Middle frontal gyrus (tissue), 1 donor: ENCODE results near the gene RELB.
"Not testable (repeated sequence)": the region's sequence is repeated elsewhere in the genome, so short reads cannot be mapped to it uniquely, and the experiment has no call there.

Source experiments
- DNase-seq: peaks from one replicate; pipeline ENCODE4 v3.0.0-alpha.2; 2015; ENCODE audit warnings: low spot score; ENCODE audit errors: extremely low spot score

RELB gene, protein sequence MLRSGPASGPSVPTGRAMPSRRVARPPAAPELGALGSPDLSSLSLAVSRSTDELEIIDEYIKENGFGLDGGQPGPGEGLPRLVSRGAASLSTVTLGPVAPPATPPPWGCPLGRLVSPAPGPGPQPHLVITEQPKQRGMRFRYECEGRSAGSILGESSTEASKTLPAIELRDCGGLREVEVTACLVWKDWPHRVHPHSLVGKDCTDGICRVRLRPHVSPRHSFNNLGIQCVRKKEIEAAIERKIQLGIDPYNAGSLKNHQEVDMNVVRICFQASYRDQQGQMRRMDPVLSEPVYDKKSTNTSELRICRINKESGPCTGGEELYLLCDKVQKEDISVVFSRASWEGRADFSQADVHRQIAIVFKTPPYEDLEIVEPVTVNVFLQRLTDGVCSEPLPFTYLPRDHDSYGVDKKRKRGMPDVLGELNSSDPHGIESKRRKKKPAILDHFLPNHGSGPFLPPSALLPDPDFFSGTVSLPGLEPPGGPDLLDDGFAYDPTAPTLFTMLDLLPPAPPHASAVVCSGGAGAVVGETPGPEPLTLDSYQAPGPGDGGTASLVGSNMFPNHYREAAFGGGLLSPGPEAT

DNA sequence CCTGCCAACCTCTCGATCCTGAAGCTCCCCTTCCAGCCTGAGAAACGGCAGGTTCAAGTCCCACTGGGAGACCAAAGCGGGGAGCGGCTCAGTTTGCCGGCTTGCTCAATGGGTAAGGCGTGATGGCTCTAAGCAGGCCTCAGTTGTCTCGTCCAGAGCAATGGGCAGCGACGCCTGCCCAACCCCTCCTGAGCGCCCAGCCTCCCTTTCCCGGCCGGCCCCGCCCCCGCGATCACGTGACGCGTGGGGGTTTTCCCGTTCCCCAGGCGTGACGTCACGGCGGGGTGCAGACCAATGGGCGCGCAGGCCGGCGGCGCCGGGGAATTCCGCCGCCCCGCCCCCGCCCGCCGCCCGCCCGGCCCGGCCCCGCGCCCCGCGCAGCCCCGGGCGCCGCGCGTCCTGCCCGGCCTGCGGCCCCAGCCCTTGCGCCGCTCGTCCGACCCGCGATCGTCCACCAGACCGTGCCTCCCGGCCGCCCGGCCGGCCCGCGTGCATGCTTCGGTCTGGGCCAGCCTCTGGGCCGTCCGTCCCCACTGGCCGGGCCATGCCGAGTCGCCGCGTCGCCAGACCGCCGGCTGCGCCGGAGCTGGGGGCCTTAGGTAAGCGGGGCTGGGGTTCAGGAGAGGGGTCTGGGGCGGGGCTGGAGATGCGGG, at the start of gene RELB:
Gene RELB (plus strand): TSS at position 378 of the 653 bp plus-strand sequence. CDS start 116 bp downstream, at position 494.
- peak; percentile 81 for DNase-seq

DNA sequence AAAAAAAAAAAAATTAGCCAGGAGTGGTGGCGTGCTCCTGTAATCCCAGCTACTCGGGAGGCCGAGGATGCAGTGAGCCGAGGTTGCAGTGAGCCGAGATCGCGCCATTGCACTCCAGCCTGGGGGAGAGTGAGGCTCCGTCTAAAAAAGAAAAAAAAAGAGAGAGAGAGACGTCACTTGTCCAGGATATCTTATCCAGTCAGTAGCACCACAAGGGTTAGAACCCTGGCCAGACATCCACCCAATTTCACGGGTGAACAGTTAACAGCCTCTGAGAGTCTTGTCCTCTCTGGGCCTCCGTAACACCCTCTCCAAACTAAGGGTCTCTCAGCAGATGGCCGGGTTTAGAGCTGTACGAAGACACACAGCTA, 47.0 kb upstream of the RELB start:
- no peak for DNase-seq

DNA sequence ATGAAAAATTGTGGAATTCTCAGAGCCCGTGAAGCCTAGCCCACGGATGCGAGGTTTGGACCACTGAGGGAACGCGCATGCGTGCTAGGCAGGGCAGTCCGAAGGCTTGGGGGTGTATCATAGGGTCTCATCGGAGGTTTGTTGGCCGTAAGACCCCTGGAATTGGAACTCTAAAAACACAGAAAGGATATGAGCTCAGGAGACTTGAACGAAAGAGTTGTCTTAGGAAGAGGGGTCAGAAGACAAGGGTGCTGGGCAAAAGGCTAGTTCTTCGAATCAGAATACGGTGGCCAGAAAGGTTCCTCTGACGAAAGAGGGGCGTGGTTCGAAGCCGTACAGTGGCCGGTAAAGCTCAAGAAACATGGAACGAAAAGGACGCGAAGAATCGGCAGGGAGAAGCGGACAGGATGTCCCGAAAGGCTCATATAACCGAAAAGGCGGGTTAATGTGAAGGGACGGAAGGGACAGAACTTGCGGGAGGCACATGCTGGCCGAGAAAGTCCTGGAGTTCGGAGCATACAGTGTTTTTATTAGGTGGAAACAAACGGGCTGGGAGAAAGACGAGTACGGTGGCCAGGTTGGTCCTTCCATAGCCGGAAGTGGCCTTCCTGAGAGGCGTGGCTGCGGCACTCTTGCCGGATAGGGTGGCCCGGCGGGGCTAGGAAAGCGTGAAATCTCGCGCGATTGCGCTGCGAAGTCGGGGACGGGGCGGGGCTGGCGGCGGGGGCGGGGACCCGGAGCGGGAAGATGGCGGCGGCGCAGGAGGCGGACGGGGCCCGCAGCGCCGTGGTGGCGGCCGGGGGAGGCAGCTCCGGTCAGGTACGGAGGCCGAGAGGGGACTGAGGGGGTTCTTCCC, 46.4 kb upstream of the RELB start, which contains the start of gene CLPTM1:
Gene CLPTM1 (plus strand): TSS at position 732 of the 856 bp plus-strand sequence. CDS start 16 bp downstream, at position 748.
- peak; percentile 95 for DNase-seq

DNA sequence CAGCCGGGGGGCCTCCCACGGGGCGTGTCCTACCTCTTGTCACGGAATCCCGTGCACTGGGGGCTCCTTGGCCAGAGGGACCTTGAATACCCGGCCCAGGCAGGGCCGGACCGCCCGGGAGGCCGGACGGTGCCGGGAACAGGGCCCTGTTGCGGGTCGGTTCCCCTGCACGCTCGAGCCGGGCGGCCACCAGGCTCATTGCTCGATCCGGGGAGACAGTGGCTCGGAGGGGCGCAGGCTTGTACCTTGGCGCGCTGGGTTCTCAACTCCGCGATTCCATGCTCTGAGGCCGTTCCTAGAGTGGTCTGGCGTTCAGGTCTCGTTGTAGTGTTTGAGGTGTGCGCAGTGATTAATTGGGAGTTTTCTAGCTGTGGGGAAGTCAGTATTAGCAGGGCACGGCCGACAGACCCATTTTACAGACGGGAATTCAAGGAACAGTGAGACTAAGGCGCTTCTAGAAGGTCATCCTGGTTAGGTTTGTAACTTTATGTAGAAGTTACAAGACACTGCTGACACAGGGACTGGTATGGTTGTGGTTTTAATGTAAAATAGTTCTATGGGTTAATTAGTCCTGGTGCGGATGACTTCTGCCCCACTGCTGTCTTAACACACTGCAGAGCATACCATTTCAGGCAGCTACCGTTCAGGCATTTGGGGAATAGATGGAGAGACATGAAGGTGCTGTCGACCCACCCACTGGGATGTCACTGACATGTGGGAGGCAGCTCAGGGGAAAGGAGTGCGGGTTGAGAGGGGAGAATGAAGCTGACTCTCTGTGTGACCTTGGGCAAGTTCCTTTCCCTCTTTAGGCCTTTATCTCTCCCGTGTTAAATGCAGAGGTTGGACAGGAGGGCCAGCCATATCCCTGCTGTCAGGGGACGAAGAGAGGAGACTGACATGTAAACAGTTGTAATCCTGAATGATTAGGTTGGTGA, 45.5 kb upstream of the RELB start:
- DNase-seq = no peak

DNA sequence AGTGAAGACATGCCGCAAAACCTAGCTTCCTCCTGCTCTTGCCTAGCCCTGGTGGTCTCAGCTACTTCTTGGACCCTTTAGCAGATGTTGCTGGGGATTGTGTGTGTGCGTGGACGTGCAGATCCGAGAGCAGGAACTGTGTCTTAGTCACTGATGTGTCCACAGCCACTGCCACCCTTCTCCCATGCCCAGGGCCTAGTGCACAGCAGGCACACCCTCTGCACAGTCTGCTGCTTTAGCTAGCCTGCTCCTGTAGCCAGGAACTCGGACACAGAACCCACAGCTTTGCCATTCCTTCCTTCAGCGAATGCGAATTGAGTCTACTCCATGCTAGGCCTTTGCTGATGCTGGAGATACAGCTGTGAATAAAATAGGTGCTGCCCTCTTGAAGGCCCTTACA, 43.7 kb upstream of the RELB start:
- DNase-seq = no peak

DNA sequence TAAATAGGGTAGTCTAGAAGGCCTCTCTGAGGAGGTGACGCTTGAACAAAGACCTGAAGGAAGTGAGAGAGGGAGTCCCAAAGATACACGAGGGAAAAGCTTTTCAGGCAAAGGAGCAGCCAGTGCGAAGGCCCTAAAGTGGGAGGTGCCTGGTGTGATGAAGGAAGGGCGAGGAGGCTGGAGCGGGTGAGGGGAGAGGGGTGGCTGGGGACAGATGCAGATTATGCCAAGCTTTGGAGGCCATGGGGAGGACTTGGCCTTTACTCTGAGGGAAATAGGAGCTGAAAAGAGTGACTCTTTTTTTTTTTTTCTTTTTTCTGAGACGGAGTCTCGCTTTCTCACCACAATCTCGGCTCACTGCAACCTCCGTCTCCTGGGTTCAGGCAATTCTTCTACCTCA, 43.2 kb upstream of the RELB start:
- no peak for DNase-seq

DNA sequence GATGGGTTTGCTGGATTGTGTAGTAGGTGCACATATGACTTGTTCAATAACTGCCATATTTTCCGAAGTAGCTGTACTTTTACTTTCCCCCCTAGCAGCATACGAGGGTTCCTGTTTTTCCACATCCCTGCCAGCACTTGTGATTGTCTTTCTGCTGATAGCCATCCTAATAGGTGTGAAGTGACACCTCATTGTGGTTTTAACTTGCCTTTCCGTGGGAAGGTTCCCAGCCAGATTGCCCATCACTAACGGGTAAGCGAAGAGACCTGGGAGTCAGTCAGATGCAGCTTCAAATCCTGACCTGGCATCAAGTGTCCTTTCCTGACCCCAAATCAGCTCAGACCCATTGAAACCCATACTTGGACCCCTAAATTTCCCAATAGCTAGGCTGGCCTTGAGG, 41.6 kb upstream of the RELB start:
- no peak for DNase-seq

DNA sequence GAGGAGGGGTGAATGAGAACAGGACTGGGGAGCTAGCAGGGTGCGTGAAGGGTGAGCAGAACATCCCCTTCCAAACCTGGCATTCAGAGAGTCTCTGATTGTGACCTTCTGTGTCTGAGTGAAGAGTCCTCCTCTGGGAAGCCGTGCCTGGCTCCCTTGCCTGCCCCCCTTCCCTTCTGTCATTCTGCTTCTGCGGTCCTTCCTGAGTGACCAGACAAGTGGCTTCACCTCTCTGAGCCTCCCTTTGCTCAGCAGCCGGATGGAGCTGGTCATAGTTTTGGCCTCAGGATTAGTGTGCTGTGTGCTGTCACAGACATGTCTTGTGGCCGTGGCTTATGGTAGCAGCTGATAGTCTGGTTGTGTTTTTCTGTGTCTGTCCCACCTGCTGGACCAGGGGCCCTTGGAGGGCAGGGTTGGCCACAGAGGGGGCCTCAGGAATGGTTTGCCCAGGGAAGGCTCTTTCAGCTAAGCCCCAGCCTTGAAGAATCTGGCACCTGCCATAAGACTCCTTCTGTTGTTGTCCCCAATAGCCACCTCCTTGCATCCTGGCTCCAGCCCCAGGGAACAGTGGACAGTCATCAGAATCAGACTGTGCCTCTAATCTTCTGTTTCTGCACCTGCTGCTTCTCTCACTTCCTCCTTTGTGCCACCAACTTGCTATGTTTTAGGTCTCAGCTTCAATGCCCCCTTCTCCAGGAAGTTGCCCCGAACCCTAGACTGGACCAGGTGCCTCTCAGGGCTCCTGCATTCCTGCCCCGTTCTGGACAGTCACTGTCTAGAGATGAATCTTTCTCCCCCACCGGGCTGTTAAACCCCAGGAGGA, 40.1 kb upstream of the RELB start:
- DNase-seq = no peak

DNA sequence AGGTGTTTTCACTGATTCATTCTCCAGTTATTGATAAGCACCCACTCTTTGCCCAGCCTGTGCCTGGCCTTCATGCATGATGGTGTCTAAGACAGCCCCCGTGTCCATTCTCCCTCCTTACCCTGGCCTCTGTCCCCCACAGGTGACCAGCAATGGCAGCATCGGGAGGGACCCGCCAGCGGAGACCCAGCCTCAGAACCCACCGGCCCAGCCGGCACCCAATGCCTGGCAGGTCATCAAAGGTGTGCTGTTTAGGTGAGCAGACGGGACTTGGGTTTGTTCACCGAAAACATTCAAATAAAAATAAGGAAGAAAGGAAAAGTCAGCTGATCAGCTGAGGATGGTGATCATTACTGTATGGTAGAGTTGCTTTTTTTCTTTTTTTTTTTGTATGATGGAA, 39.4 kb upstream of the RELB start:
- DNase-seq = no peak

DNA sequence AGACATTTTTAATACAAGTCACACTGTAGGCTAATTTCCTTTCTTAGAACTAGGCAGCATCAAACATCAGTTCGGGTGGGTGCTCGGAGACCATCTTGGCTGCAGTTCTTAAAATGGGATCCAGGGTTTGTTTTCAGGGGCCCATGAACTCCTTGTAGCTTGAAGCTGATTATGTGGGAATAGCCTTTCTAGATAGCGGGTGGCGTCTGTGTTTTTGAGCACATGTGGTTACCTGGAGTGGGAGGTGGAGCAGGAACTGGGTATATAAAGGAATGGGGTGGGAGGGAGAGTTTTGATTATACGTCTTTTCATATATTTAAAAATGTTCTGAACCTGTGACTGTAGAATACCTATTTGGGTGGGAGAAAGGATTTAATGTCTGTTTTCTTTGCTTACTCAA, 33.1 kb upstream of the RELB start:
- no peak for DNase-seq

DNA sequence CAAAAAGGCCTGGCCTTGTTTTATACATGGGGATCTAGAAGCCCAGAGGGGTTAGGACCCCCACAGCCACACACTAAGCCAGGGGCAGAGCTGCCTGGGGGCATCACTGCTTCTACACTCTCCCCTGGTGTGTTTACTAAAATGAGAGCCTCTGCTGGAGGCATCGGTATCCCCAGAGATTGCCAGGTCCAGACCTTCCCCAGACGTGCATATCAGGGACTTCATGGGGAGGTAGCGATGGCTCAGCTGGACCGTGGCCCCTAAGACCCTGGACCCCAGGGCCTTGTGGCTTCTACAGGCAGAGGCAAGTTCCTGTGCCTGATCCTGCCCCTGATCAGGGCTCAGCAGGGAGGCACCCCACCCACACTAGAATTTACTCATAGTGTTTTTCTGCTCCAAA, 32.6 kb upstream of the RELB start:
- DNase-seq = no peak

DNA sequence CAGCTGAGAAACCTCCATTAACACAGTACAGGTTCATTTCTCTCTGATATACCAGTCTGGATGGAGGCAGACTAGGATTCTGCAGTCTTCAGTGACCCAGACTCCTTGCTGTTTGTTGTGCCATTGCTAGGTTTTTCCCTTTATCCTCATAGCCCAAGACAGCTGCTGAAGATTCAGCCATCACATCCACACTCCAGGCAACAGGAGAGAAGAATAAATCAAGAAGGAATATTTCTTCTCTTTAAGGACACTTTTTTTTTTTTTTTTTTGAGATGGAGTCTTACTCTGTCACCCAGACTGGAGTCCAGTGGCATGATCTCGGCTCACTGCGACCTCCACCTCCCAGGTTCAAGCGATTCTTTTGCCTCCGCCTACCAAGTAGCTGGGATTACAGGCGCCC, 31.8 kb upstream of the RELB start:
- DNase-seq = no peak

DNA sequence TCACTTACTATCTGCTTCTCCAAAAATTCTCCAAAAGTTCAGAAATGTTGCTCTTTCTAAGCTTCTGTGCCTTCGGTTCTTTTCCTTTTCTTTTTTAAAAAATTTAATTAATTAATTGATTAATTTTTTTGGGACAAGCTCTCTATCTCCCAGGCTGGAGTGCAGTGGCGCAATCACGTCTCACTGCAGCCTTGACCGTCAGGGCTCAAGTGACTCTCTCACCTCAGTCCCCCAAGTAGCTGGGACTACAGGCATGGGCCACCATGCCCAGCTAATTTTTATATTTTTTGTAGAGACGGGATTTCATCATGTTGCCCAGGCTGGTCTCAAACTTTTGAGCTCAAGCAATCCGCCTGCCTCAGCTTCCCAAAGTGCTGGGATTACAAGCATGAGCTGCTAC, 29.8 kb upstream of the RELB start:
- DNase-seq = not testable (repeated sequence)

DNA sequence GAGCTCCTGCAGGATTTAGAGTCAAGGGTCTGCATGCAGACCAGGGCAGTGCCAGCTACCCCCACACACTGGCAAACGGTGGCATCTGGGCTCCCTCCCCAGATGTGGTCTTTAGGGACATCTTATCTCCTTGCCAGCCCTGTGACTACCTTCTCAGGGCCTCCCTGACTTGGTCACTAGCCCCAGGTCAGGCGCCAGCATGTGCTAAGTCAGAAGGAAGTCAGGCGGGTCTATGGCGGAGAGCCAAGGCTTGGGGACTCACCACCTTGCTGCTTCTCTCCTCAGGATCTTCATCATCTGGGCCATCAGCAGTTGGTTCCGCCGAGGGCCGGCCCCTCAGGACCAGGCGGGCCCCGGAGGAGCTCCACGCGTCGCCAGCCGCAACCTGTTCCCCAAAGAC, 28.5 kb upstream of the RELB start:
- DNase-seq = no peak

DNA sequence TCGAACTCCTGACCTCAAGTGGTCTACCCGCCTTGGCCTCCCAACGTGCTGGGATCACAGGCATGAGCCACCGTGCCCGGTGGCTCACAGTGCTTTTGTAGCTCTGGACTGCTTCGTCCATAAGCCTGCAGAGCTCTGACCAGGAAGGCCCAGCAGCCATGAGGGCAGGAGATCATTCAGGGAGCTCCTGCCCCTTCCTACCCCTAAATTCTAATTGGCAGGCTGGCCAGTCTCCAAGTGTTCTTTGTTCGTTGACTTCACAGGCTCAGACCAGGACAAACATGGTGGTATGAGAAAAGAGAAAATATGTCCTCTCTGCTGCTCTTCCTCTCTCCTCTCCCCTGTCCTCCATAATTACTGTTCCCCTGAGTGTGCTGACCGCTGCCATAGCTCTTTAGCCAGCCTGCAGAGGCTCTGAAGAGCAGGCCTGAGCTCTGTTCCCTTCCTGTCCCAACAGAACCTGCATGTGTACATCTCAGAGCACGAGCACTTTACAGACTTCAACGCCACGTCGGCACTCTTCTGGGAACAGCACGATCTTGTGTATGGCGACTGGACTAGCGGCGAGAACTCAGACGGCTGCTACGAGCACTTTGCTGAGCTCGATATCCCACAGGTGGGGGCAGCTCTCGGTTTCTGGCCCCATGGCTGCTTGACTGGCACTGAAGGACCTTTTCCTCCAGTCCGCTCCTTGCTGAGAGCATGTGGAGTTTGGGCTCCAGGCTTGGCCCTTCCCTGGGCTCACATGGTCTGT, 27.1 kb upstream of the RELB start:
- DNase-seq = no peak

DNA sequence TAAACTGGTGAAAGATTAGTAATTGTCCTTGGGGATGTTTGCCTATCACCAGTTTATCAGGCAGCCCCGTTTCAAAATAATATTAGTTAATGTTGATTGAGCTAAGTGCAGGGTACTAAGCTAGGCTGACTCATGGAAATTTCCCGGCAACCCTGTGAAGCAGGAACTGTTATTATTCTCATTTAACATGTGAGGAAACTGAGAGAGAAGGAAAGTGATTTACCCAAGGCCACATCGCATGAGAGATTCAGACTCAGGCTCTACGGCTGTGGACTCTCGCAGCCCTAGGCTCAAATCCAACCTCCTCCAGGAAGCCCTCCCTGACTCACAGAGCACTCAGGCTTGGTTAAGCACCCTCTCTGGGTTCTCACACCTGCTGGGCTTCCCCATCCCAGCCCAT, 26.4 kb upstream of the RELB start:
- no peak for DNase-seq

DNA sequence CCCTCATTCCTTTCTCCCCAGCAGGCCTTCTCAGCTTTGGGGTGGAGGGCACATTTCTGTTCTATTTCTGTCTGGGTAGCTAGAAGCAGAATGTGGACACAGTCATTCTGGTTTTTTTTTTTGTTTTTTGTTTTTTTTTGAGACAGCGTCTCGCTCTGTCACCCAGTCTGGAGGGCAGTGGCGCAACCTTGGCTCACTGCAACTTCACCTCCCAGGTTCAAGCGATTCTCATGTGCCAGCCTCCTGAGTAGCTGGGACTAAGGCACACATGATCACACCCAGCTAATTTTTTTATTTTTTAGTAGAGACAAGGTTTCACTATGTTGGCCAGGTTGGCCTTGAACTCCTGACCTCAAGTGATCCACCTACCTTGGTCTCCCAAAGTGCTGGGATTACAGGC, 25.8 kb upstream of the RELB start:
- no peak for DNase-seq

DNA sequence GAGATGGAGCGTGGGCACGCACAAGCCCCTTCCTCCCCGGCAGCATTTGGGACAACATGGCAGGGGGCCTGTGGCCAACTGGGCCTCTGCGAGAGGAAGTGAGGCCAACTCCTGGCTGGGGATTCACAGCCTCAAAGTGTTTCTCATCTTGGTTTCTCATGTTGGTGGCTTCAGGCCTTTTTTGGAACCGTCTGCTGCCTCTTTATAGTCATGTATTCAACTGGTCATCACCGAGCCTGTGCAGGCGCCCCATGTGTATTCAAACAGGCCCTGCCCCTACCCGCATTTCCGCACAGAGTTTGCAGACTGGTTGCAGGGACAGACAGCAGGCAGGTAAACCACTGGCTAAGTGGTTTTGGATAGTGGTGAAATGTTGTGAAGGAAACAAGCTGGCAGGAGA, 17.3 kb upstream of the RELB start:
- DNase-seq = no peak

DNA sequence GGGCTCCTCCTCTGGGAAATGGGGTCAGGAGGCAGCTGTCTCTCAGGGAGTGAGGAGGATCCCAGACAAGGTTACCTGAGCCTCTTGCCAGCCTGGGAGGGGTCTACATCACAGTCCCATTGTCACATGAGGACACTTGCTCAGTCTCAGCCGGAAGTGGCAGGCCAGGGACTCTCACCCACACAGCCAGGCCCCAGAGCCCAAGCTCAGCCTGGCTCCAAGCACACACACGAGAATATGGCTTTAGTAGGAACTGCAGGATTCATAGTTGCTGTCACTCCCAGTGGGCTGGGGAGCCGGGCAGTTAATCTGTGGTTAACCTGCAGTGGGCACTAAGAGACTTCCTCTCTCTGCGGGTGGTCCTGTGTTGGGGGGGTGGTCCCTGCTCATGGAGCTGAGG, 15.8 kb upstream of the RELB start:
- DNase-seq = no peak
